ENCODE measurements around the gene RAB11FIP2.

DNA sequence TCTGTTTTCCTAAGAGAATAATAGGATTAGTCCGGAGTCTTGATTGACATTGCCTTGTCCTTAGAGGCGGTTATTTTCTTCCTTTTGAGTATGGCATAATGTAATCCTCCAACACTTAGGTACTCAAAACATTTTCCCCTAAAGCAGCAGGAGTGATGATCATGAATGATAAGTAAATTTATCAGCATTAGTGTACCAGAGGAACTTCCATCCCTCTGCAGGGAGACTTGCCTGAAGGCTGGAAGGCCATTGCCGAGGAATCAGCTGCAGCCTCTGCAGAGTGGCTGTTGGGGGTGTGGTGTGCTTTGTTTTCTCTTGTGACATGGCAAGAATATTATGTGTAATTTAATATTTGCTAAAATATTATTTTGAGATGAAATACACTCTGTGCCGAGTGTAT, 56.8 kb downstream of the RAB11FIP2 start:
- TF ChIP-seq ZNF248 (tag by site-specific recombination; IDR thresholded peaks at IDR 0.05) (no peak), ZNF558 (tag by site-specific recombination; IDR thresholded peaks at IDR 0.05) (no peak), ZNF560 (tag by site-specific recombination; IDR thresholded peaks at IDR 0.05; ENCODE audit: borderline replicate concordance) (no peak), ZNF223 (tag by site-specific recombination; IDR thresholded peaks at IDR 0.05) (no peak)
- TF ChIP-seq, protein P1, sequence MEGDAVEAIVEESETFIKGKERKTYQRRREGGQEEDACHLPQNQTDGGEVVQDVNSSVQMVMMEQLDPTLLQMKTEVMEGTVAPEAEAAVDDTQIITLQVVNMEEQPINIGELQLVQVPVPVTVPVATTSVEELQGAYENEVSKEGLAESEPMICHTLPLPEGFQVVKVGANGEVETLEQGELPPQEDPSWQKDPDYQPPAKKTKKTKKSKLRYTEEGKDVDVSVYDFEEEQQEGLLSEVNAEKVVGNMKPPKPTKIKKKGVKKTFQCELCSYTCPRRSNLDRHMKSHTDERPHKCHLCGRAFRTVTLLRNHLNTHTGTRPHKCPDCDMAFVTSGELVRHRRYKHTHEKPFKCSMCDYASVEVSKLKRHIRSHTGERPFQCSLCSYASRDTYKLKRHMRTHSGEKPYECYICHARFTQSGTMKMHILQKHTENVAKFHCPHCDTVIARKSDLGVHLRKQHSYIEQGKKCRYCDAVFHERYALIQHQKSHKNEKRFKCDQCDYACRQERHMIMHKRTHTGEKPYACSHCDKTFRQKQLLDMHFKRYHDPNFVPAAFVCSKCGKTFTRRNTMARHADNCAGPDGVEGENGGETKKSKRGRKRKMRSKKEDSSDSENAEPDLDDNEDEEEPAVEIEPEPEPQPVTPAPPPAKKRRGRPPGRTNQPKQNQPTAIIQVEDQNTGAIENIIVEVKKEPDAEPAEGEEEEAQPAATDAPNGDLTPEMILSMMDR (tag by site-specific recombination; IDR thresholded peaks at IDR 0.05), result no peak
- TF ChIP-seq, protein P2, sequence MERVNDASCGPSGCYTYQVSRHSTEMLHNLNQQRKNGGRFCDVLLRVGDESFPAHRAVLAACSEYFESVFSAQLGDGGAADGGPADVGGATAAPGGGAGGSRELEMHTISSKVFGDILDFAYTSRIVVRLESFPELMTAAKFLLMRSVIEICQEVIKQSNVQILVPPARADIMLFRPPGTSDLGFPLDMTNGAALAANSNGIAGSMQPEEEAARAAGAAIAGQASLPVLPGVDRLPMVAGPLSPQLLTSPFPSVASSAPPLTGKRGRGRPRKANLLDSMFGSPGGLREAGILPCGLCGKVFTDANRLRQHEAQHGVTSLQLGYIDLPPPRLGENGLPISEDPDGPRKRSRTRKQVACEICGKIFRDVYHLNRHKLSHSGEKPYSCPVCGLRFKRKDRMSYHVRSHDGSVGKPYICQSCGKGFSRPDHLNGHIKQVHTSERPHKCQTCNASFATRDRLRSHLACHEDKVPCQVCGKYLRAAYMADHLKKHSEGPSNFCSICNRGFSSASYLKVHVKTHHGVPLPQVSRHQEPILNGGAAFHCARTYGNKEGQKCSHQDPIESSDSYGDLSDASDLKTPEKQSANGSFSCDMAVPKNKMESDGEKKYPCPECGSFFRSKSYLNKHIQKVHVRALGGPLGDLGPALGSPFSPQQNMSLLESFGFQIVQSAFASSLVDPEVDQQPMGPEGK (tag by site-specific recombination; IDR thresholded peaks at IDR 0.05), result no peak
